K562 (cell line): ENCODE data around the gene NAV2. TPM values are rescaled to one million over a fixed set of nuclear protein-coding genes. Genes with fewer than 3 reads are reported as not detected.

Source experiments
- ATAC-seq: fragments of 200-7000 bp; cut with Tn5 transposase; 3 replicates; pipeline ENCODE4 v1.9.1; 2020; ENCODE audit warnings: moderate library complexity
- BruUV-seq: library from RNA; stranded (reverse); fragments of 400-500 nt; replicated peaks from 2 replicates; lab custom pipeline; 2021; lab: Mats Ljungman, UMichigan
- CTCF ChIA-PET: fragments of 300-600 bp; formaldehyde crosslinking; extraction: SDS; loops from one replicate; lab custom pipeline; 2021; ENCODE audit warnings: low intra/inter-chr PET ratio; lab: Yijun Ruan, JAX
- POLR2A ChIA-PET: fragments of 300-600, 350-650 bp; sonication (Branson Sonifier 250); formaldehyde crosslinking; extraction: SDS; loops from one replicate; lab custom pipeline; 2021; ENCODE audit warnings: antibody characterized with exemption, inconsistent platforms; lab: Yijun Ruan, JAX
- DNase-seq, 4 experiments: peaks; one replicate each; pipeline versions ENCODE4 v3.0.0 to v3.0.0-alpha.2; 2011 to 2018; ENCODE audit warnings: low spot score in 3 of 4, mixed read lengths in 3 of 4; ENCODE audit errors: extremely low read depth in 1 of 4
- FAIRE-seq: peaks from 2 replicates; lab custom pipeline; 2011; peaks lifted over from hg19 to GRCh38; lab: Jason Lieb, UNC
- H2AFZ ChIP-seq: 2 replicates; pipeline ENCODE4 v1.6.0; 2011; ENCODE audit warnings: low read depth, low read length, control low read depth, inconsistent platforms
- H3K27ac ChIP-seq: fragments of 200-600 bp; 3 replicates; pipeline ENCODE4 v1.8.0; 2011; ENCODE audit warnings: low read depth, mild to moderate bottlenecking, control low read depth, inconsistent platforms, low read length, moderate library complexity, mixed read lengths; ENCODE audit errors: extremely low read depth
- H3K27me3 ChIP-seq, 2 experiments: fragments of 300-600 bp in 1 of 2; 2 replicates in 1 of 2; 3 replicates in 1 of 2; pipeline versions ENCODE4 v1.6.0 to v1.8.0; 2011; ENCODE audit warnings: inconsistent platforms in 2 of 2, low read length in 2 of 2, mild to moderate bottlenecking in 1 of 2, mixed read lengths in 1 of 2, moderate library complexity in 1 of 2; ENCODE audit not compliant: control insufficient read depth in 2 of 2, insufficient read depth in 2 of 2
- H3K36me3 ChIP-seq: fragments of 300-600 bp; 3 replicates; pipeline ENCODE4 v1.8.0; 2011; ENCODE audit warnings: mild to moderate bottlenecking, low read length, inconsistent platforms; ENCODE audit not compliant: control insufficient read depth, insufficient read depth
- H3K4me1 ChIP-seq, 2 experiments: fragments of 200-600 bp in 1 of 2; replicated peaks in 1 of 2; 2 replicates in 1 of 2; 3 replicates in 1 of 2; pipeline versions ENCODE4 v1.5.1 to v1.8.0; 2011; ENCODE audit warnings: inconsistent platforms in 2 of 2, low read length in 2 of 2, mild to moderate bottlenecking in 1 of 2, mixed read lengths in 1 of 2, moderate library complexity in 1 of 2; ENCODE audit not compliant: control insufficient read depth in 2 of 2, insufficient read depth in 2 of 2
- H3K4me2 ChIP-seq: 2 replicates; pipeline ENCODE4 v1.6.1; 2011; ENCODE audit warnings: low read length, control low read depth, inconsistent platforms, mixed read lengths; ENCODE audit not compliant: insufficient read depth
- H3K4me3 ChIP-seq: fragments of 200-600 bp; sonication (generic), shearing (Covaris generic); 2 replicates; pipeline ENCODE4 v1.5.1; 2016; ENCODE audit warnings: control low read depth, inconsistent platforms
- H3K79me2 ChIP-seq: fragments of 200-600 bp; 3 replicates; pipeline ENCODE4 v1.8.0; 2011; ENCODE audit warnings: low read length, inconsistent platforms; ENCODE audit not compliant: control insufficient read depth, insufficient read depth
- H3K9ac ChIP-seq, 2 experiments: 2 replicates each; pipeline versions ENCODE4 v1.6.0 to v1.6.1; 2011; ENCODE audit warnings: low read depth in 2 of 2, low read length in 2 of 2, control low read depth in 1 of 2, inconsistent platforms in 1 of 2, mild to moderate bottlenecking in 1 of 2, mixed read lengths in 1 of 2; ENCODE audit not compliant: insufficient read depth in 1 of 2
- H3K9me1 ChIP-seq: one replicate; pipeline ENCODE4 v1.6.0; 2011; ENCODE audit warnings: inconsistent platforms, mild to moderate bottlenecking, low read length, moderate library complexity; ENCODE audit not compliant: control insufficient read depth, insufficient read depth
- H3K9me3 ChIP-seq: replicated peaks from 2 replicates; pipeline ENCODE4 v1.5.1; 2011; ENCODE audit warnings: low read depth, low read length, inconsistent platforms; ENCODE audit not compliant: control insufficient read depth, insufficient read depth
- H4K20me1 ChIP-seq: replicated peaks from 2 replicates; pipeline ENCODE4 v1.6.1; 2011; ENCODE audit warnings: low read length, inconsistent platforms, mixed read lengths; ENCODE audit not compliant: control insufficient read depth, insufficient read depth
- CBX2 ChIP-seq: fragments of 200-600 bp; sonication (generic); IDR thresholded peaks from one replicate; pipeline ENCODE4 v1.6.1; 2012; ENCODE audit warnings: mild to moderate bottlenecking, low read length, inconsistent platforms; ENCODE audit not compliant: insufficient read depth, poor library complexity, severe bottlenecking
- CLOCK ChIP-seq: fragments of 250-450 bp; sonication (Bioruptor Pico); IDR thresholded peaks from 2 replicates; pipeline ENCODE4 v1.4.0; 2020; ENCODE audit warnings: mild to moderate bottlenecking, moderate library complexity, borderline replicate concordance
- DNMT1 ChIP-seq: fragments of 450-650 bp; IDR thresholded peaks from 2 replicates; pipeline ENCODE4 v1.6.1; 2016; ENCODE audit warnings: antibody characterized with exemption, mild to moderate bottlenecking
- ETS2 ChIP-seq: IDR thresholded peaks from 2 replicates; pipeline ENCODE4 v1.6.1; 2016; ENCODE audit warnings: borderline replicate concordance, missing genetic modification characterization, mild to moderate bottlenecking, moderate library complexity, missing compliant biosample characterization; ENCODE audit not compliant: poor library complexity, severe bottlenecking
- FOXK1 ChIP-seq: sonication (generic); formaldehyde crosslinking; IDR thresholded peaks from 2 replicates; pipeline ENCODE4 v1.8.0; 2022; ENCODE audit warnings: missing genetic modification reagents, mild to moderate bottlenecking, borderline replicate concordance
- KDM4B ChIP-seq, 2 experiments: fragments of 450-650 bp in 1 of 2; sonication (generic) in 1 of 2; IDR thresholded peaks; 2 replicates each; pipeline ENCODE4 v1.6.1; 2016 to 2017; ENCODE audit warnings: borderline replicate concordance in 2 of 2, antibody characterized with exemption in 1 of 2, low read depth in 1 of 2, mild to moderate bottlenecking in 1 of 2
- NR2C2 ChIP-seq, 2 experiments: fragments of 200-800 bp in 1 of 2; sonication (Bioruptor generic) in 1 of 2; sonication (generic) in 1 of 2; formaldehyde crosslinking in 1 of 2; IDR thresholded peaks; 2 replicates each; pipeline versions ENCODE4 v1.6.1 to v1.8.0; 2016 to 2022; ENCODE audit warnings: mild to moderate bottlenecking in 1 of 2, missing compliant biosample characterization in 1 of 2, missing genetic modification characterization in 1 of 2, missing genetic modification reagents in 1 of 2
- PHTF2 ChIP-seq: fragments of 250-450 bp; sonication (Bioruptor Pico); IDR thresholded peaks from 2 replicates; pipeline ENCODE4 v1.5.0; 2021; ENCODE audit warnings: mild to moderate bottlenecking
- POLR3A ChIP-seq: IDR thresholded peaks from 2 replicates; pipeline ENCODE4 v1.6.1; 2011; ENCODE audit warnings: borderline replicate concordance, mild to moderate bottlenecking, moderate library complexity; ENCODE audit not compliant: insufficient read length, insufficient read depth; ENCODE audit errors: extremely low read depth
- PYGO2 ChIP-seq: fragments of 450-650 bp; IDR thresholded peaks from 2 replicates; pipeline ENCODE4 v1.6.1; 2016; ENCODE audit warnings: mild to moderate bottlenecking, missing genetic modification characterization, moderate library complexity, missing compliant biosample characterization
- SREBF1 ChIP-seq: fragments of 150-350 bp; IDR thresholded peaks from 2 replicates; pipeline ENCODE4 v1.6.1; 2014; ENCODE audit warnings: antibody characterized with exemption, low read depth, low read length, borderline replicate concordance
- TAL1 ChIP-seq: fragments of 450-650 bp; IDR thresholded peaks from 2 replicates; pipeline ENCODE4 v1.6.1; 2016; ENCODE audit warnings: mild to moderate bottlenecking
- ZBTB26 ChIP-seq: fragments of 450-650 bp; formaldehyde crosslinking; IDR thresholded peaks from 2 replicates; pipeline ENCODE4 v1.4.0; 2022; ENCODE audit warnings: missing genetic modification characterization
- ZNF655 ChIP-seq: fragments of 250-450 bp; sonication (Bioruptor Pico); IDR thresholded peaks from 2 replicates; pipeline ENCODE4 v1.5.0; 2021
- ZNF77 ChIP-seq: fragments of 250-450 bp; sonication (Bioruptor Pico); IDR thresholded peaks from 2 replicates; pipeline ENCODE4 v1.5.0; 2020
- ZNF830 ChIP-seq: fragments of 250-450 bp; sonication (Bioruptor Pico); IDR thresholded peaks from 2 replicates; pipeline ENCODE4 v1.5.0; 2021; ENCODE audit warnings: mild to moderate bottlenecking
- WGBS: fragments of 100-300 bp; shearing (Covaris generic); methylation state at CpG from one replicate; pipeline ENCODE4 v1.1.6; 2016; ENCODE audit warnings: low coverage, mixed read lengths; ENCODE audit not compliant: insufficient coverage; ENCODE audit errors: missing lambda C conversion rate; 5-methylcytosine and 5-hydroxymethylcytosine counted together
- in situ Hi-C: fragments of 300-500 bp; cut with MboI; formaldehyde crosslinking; loops from 4 replicates; pipeline ENCODE4 v1.15.0; 2018; ENCODE audit warnings: inconsistent platforms, mixed read lengths
- intact Hi-C: fragments of 100-400 bp; cut with micrococcal nuclease; formaldehyde crosslinking; loops from 2 replicates; pipeline ENCODE4 v1.14.2; 2022
- polyA plus RNA-seq, 8 experiments: library from polyadenylated mRNA; depleted of rRNA in 4 of 8; stranded (reverse) in 5 of 8; unstranded in 3 of 8; fragments of >200 nt; fragmentation: Nextera tagmentation in 2 of 8; fragmentation: Illumina TruSeq in 1 of 8; extraction: Ambion mirVana in 2 of 8; extraction: Trizol in 1 of 8; gene quantifications; 2 replicates each; pipeline versions ENCODE4 v1.2.1 to v1.2.3, GENCODE V29; 2011 to 2014; ENCODE audit warnings: inconsistent platforms in 1 of 8, missing spikeins in 1 of 8
- total RNA-seq, 7 experiments: library from RNA; depleted of rRNA in 6 of 7; stranded (reverse); fragments of >200 nt in 6 of 7; fragmentation: Illumina TruSeq in 2 of 7; extraction: Trizol in 2 of 7; gene quantifications; 2 replicates each; pipeline versions ENCODE4 v1.2.1 to v1.2.3, GENCODE V29; 2011 to 2021; ENCODE audit warnings: low replicate concordance in 1 of 7
- TF ChIP-seq, protein P1 (sequence below): fragments of 250-450 bp; sonication (Bioruptor Pico); IDR thresholded peaks from 2 replicates; pipeline ENCODE4 v1.8.0; 2022; ENCODE audit warnings: moderate library complexity, mild to moderate bottlenecking, inconsistent platforms

The NAV2 gene
- total and polyA plus RNA-seq, 9 of the 15 experiments (the other 6 are each of a cell fraction or from before 2014, with no cell fraction given) = 0.03 to 0.35 (median 0.05) TPM

- in situ Hi-C loops = no loop called here
- Histone ChIP-seq H2AFZ (no peak overlapping the region), H3K4me3 (no peak overlapping the region), H3K9me3 (no peaks in the 10 kb centered on the region), H3K36me3 (no peaks in the 10 kb centered on the region), H3K4me2 (no peak overlapping the region), H3K9me1 (no peaks in the 10 kb centered on the region), H3K4me1 (peaks cover 3 to 32% of the 10 kb centered on the region in 2 experiments), H3K79me2 (no peaks in the 10 kb centered on the region), H3K9ac (0 out of 4 replicates have a peak overlapping the region, but pooled peaks of 1 of the 2 experiments have one; percentile 42), H3K27me3 (no peaks in the 10 kb centered on the region), H3K27ac (no peak overlapping the region), H4K20me1 (no peaks in the 10 kb centered on the region)
- CTCF ChIA-PET = no interaction called here
- no TSS peak for BruUV-seq
- intact Hi-C loops = no loop called here
- DNase-seq = no peak
- ATAC-seq = no peak
- POLR2A ChIA-PET = no interaction called here
- FAIRE-seq = no peak
- WGBS = 68% methylated on average over 5 of the region's 5 CpGs
- TF ChIP-seq ZNF830 (CRISPR knock-in tag) = no peak
- TF ChIP-seq TAL1 = no peak
- TF ChIP-seq POLR3A = no peak
- TF ChIP-seq KDM4B (IDR thresholded peaks at IDR 0.05; ENCODE audit: borderline replicate concordance in 2 of 2, low read depth in 1 of 2) = no peak
- no peak for TF ChIP-seq NR2C2 (CRISPR knock-in tag; IDR thresholded peaks at IDR 0.05)
- no peak for TF ChIP-seq NR2C2 (tag; IDR thresholded peaks at IDR 0.05)
- TF ChIP-seq CBX2 = no peak
- no peak for TF ChIP-seq PYGO2 (tag)
- no peak for TF ChIP-seq FOXK1 (CRISPR knock-in tag)
- no peak for TF ChIP-seq ZBTB26 (CRISPR knock-in tag)
- no peak for TF ChIP-seq PHTF2 (CRISPR knock-in tag)
- TF ChIP-seq SREBF1 = no peak
- no peak for TF ChIP-seq DNMT1
- no peak for TF ChIP-seq CLOCK (CRISPR knock-in tag)
- TF ChIP-seq ETS2 (tag) = no peak
- no peak for TF ChIP-seq ZNF77
- TF ChIP-seq, protein P1, sequence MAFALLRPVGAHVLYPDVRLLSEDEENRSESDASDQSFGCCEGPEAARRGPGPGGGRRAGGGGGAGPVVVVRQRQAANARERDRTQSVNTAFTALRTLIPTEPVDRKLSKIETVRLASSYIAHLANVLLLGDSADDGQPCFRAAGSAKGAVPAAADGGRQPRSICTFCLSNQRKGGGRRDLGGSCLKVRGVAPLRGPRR (CRISPR knock-in tag) = no peak
- no peak for TF ChIP-seq ZNF655 (CRISPR knock-in tag)
Observed at GRCh38 chr11:19968860-19969259, 256.2 kb downstream of the NAV2 start.
